ENCODE results near the gene KRAS.

Gene KRAS

DNA sequence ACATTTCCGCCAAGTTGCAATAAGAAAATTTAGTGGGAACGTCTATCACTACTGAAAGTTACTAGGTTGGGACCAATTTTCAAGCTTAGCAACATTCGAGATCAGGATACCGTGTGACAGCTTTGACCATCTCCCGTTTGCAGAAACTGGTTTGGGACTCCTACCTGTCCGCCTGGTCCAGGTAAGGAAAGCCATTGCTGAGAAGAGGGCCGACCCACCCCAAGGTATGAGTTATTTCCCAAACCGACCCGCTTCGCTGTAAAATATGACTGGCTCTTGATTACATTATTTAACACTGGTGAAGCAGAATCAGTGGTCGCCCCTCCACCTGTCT is 56.0 kb downstream of the KRAS start:
- no peak for DNase-seq

- DNase-seq: no peak
Measured at GRCh38 chr12:25194214-25194613, 56.5 kb downstream of the KRAS start.

DNA sequence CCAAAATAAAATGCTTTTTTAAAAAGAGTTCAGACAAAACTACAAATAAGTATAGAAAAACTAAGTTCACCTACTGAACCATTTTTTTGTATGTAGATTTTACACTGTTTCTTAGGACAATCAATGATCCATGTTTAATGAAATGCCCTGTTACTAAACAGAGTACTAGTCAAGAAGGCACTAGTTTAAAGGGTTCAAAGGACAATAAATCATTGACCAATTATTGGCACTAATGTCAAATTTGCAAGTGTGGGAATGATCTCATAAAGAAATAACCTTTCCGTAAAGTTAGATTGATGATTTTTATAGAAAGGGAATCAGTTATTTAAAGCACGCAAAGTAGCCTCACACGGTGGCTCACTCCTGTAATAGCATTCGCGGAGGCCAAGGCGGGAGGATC is 59.9 kb downstream of the KRAS start:
- DNase-seq: no peak

GRCh38 chr12:25189656-25190055 is 61.1 kb downstream of the KRAS start:
- DNase-seq: no peak

- DNase-seq: no peak
Measured at GRCh38 chr12:25187781-25188180, 62.9 kb downstream of the KRAS start.

DNA sequence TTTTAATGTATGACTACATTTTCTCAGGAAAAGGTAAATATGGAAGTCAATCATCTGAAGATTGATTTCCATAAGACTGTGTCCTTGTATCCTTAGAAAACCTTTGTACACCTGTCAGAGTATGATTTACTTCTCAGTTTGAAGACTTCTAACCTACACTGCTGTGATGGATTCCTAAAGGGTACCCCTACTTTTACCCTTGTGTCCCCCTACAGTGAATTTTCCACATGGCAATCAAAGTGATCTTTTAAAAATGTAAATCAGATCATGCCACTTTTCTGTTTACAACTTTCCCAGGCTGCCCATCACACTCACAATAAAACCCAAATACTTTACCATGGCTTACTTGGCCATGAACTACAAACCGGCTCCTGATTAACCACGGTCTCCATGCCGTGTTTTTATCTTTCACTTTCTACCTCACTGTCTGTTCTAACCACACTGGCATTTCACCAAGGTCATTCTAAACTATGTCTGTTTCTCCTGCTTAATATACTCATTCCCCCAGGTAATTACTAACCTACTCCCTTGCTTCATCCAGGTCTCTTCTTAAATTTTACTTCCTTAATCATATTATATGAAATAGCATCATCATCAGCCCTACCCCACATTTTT is 63.8 kb downstream of the KRAS start:
- peak; percentile 51 for DNase-seq

GRCh38 chr12:25186038-25186787 is 64.5 kb downstream of the KRAS start:
- peak; percentile 51 for DNase-seq

GRCh38 chr12:25184132-25184531 is 66.6 kb downstream of the KRAS start:
- DNase-seq: no peak

- no peak for DNase-seq
Measured at GRCh38 chr12:25182765-25183164, 68.0 kb downstream of the KRAS start.

DNA sequence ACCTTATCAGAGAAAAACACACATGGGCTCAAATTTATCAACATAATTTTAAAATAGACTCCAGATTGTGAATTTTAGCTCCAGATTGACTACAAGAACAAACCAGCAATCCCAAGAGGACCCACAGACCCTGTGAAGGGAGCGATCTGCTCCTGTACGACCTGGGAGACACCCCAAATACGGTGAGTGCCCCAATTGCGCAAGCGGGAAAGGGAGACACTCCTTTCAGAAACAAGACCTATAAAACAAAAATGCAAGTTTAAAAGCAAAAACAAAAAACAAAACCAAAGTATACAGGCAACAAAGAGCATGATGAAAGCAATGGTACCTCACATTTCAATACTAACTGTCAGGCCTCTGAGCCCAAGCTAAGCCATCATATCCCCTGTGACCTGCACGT is 87.9 kb downstream of the KRAS start:
- no peak for DNase-seq

DNA sequence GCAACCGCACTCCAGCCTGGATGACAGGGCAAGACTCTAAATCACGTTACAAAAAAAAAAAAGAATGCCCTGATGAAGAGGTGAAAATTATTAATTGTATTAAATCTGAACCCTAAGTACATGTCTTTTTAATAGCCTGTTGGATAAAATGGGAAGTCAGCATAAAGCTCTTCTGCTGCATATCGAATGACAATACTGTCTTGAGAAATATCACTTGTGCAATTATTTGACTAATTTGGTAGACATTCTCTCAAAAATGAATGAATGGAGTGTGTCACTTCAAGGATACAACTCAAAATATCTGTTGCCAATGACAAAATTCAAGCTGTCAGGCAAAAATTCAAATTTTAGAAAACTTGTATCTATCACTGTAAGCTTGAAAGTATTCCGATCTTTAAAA is 94.7 kb downstream of the KRAS start:
- DNase-seq: no peak

DNA sequence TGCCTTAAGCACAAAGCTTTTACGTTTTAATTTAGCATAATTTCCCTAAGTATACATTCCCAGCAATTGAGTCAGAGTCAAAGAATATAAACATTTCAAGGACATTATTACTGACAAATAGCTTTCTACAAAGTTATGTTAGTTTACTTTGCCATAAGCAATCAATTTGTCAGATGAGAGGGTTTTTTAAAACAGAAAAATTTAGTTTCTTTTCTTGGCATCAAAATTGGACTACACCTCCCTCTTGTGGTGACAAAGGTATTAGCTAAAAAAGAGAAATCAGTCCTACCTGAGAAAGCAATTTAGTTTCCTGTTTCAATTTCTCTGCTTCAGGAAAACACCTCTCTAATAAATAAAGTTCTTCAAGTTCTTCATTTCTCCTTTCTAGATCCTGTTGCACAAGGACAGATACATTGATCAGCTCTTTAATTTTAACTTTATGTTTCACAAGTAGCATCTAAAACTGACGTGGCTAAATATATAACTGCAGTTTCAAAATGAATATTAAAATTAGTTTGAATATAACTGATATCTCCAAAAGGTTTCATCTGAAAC is 95.6 kb downstream of the KRAS start:
- DNase-seq: peak; percentile 63

All from CD4-positive, alpha-beta T cell treated with Interleukin-21 for 1 hour (primary cell).